ENCODE measurements around the gene MYH6.
"Not testable (repeated sequence)": the region's sequence is repeated elsewhere in the genome, so short reads cannot be mapped to it uniquely, and the experiment has no call there.

MYH6 gene

DNA sequence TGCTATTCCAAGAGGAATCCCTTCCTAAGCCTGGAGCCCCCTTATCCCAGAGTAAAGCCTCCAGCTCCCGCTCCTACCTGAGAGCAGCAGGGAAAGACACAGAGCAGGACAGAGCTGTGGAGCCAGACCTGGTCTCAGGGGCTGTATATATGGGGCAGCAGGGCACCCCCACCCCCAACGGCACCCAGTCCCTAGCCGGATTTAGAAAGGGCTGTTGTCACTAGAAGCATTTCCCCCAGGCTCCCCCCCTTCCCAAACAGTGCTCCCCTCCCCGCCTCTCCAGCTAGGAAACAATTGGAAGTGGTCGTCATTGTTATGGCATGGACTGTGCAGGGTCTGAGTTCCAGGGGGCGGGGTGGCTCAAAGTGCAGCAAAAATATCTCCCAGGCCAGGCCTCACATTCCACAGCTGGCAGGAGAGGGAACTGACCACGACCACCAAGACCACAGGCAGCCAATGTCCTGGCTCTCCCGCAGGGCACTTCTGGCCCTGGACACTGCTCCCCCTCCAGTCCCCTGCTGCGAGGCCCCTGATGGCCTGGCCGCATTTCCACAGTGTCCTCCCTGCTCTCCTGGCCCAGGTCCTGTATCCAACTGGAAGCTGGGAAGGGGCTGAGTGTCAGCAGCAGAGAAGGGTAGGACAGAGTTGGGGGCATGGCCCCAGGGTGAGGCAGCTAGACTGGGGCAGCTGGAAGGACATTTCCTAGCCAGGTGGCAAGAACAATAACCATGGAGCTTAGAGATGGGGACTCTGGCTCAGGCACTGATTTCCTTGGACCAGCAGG lies 27.7 kb upstream of the MYH6 start, which contains the start of gene MYH7:
Gene MYH7 (minus strand): TSS at position 118 of the 784 bp plus-strand sequence. CDS start 1,928 bp downstream, outside the sequence.
- no peak for DNase-seq

DNA sequence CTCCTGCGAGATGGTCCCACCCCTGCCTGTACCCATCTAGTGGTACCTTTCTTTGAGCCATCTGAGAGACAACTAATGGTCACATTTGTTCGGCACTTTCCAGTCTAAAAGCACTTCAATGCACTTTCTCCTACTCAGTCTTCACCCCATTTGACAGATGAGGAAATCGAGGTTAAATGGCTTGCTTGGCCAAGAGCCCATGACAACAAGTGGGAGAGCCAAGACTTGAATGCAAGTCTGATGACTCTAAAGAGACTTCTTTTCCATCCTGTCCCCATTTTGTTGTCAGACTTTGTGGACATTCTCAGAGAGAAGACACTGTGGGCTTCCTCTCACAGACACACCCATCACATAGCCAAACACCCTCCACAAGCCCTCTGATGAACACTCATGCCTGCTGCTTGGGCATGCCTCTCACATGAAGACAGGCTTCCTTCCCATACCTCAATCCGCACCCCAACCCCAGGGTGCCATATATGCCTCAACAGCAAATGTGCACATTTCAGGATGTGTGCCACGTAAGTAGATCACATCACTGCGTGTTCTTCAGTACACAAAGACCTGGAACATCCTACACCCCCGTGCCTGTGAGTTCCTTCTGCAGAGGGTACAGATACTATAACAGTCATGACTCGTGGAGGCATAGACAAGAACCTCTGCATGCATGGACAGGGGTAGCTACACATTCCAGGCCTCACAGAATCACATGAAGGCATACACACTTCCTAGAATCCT lies 26.6 kb upstream of the MYH6 start:
- no peak for DNase-seq

GRCh38 chr14:23433457-23433856 lies 25.4 kb upstream of the MYH6 start:
- DNase-seq = no peak

DNA sequence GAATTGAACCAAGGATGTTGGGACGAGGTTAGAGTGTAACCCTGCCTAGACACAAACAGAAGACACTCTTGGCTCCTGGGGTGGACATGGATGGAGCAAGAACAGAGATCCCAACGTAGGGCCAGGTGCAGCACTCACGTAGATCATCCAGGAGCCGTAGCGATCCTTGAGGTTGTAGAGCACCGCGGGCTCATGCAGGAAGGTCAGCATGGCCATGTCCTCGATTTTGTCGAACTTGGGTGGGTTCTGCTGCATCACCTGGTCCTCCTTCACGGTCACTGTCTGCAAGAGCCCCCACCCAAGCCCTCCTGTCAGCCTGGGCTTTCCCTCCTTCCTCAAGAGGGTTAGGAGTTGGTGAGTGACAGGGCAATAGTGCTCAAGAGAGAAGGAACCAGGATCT lies 24.9 kb upstream of the MYH6 start:
- no peak for DNase-seq

- DNase-seq = no peak
Observed at GRCh38 chr14:23432102-23432925, 24.2 kb upstream of the MYH6 start.

DNA sequence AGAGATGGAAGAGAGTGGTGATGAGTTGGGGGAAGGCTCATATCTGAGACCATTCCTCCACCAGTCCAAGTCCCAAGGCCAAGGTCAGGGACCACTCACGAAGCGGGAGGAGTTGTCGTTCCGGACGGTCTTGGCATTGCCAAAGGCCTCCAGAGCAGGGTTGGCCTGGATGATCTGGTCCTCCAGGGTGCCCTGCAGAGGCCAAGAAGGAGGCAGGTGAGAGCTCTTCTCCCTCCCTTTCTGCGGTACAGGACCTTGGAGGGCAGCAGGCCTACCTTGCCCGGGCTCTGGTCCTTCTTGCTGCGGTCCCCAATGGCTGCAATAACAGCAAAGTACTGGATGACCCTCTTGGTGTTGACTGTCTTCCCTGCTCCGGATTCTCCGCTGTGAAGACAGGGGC lies 23.4 kb upstream of the MYH6 start:
- DNase-seq = no peak

- DNase-seq = peak; percentile 44
Observed at GRCh38 chr14:23430723-23431085, 22.6 kb upstream of the MYH6 start.

- no peak for DNase-seq
Observed at GRCh38 chr14:23430016-23430722, 22.1 kb upstream of the MYH6 start.

- no peak for DNase-seq
Observed at GRCh38 chr14:23428686-23429495, 20.8 kb upstream of the MYH6 start.

DNA sequence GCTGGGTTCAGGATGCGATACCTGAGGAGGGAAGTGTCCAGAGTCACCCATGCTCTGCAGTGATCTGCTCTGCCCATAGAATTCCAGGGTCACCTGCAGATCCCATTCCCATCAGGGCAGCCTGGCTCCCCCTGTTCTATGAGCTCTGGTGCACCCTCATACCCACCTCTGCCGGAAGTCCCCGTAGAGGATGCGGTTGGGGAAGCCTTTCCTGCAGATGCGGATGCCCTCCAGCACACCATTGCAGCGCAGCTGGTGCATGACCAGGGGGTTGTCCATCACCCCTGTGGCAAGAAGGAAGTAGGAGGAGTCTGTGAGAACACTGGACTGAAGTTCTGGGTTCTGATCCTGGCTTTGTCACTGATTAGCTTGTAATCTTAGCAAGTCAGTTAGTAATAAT lies 17.7 kb upstream of the MYH6 start:
- not testable (repeated sequence) for DNase-seq

- DNase-seq = no peak
Observed at GRCh38 chr14:23425169-23425568, 17.1 kb upstream of the MYH6 start.

GRCh38 chr14:23423657-23424056 lies 15.6 kb upstream of the MYH6 start:
- DNase-seq = no peak

- DNase-seq = no peak
Observed at GRCh38 chr14:23421594-23421993, 13.5 kb upstream of the MYH6 start.

DNA sequence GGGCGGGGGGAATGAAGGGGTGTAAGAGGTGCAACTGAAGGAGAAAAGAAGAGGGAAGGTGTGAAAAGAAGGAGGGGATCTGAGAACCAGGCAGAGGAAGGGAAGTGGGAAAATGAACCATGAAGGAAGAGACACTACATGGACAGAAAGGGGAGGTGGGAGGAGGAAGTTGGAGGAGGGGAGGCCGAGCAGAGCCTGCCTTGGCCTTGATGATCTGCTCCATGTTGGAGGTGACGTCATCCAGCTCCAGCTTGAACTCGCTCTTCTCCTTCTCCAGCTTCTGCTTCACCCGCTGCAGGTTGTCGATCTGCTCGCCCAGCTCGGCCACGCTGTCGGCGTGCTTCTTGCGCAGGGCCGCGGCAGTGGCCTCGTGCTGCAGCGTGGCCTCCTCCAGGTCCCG lies 11.6 kb upstream of the MYH6 start:
- not testable (repeated sequence) for DNase-seq

DNA sequence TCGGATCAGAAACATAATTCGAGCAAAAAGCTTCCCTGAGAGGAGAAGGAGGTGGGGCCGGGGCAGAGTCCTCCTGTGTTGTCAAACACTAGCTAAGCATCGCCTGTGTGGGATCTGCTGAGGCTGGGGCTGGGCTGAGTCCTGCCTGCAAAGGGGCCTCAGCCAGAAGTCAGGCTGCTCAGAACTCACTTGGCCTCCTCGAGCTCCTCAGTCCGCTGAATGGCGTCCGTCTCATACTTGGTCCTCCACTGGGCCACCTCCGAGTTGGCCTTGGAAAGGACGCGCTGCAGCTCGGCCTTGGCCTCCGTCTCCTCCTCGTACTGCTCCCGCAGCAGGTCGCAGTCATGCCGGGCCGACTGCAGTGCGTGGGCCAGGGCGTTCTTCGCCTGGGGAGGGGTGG lies 9.9 kb upstream of the MYH6 start:
- no peak for DNase-seq

DNA sequence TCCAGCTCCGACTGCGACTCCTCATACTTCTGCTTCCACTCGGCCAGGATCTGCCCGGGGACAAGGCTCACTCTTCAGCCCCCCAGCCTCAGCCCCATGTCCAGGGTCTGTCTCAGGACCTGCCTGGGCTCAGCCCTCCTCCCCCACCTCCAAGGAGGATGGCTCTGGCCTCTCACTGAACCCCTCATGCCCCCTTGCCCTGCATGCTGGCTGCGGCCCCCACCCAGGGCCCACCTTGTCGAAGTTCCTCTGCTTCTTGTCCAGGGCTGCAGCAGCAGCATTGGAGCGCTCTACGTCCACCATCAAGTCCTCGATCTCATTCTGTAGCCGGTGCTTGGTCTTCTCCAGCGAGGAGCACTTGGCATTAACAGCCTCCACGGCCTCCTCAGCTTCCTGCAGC lies 9.2 kb upstream of the MYH6 start:
- not testable (repeated sequence) for DNase-seq

DNA sequence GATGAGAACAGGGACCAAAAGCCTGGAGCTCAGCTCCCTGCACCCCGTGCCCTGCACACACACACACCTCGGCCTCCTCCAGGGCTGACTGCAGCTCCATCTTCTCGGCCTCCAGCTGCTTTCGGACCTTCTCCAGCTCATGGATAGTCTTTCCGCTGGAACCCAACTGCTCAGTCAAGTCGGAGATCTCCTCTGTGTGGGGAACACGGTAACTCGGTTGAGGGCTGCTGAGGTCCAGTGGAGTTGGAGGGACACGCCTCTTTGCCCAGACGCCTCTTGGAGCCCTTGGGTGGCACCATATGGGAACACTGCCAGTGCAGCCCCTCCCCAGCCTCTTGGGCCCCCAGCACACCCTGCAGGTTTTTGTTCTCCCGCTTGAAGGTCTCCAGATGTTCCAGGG lies 8.7 kb upstream of the MYH6 start:
- no peak for DNase-seq

GRCh38 chr14:23415821-23416778 lies 8.0 kb upstream of the MYH6 start:
- no peak for DNase-seq

DNA sequence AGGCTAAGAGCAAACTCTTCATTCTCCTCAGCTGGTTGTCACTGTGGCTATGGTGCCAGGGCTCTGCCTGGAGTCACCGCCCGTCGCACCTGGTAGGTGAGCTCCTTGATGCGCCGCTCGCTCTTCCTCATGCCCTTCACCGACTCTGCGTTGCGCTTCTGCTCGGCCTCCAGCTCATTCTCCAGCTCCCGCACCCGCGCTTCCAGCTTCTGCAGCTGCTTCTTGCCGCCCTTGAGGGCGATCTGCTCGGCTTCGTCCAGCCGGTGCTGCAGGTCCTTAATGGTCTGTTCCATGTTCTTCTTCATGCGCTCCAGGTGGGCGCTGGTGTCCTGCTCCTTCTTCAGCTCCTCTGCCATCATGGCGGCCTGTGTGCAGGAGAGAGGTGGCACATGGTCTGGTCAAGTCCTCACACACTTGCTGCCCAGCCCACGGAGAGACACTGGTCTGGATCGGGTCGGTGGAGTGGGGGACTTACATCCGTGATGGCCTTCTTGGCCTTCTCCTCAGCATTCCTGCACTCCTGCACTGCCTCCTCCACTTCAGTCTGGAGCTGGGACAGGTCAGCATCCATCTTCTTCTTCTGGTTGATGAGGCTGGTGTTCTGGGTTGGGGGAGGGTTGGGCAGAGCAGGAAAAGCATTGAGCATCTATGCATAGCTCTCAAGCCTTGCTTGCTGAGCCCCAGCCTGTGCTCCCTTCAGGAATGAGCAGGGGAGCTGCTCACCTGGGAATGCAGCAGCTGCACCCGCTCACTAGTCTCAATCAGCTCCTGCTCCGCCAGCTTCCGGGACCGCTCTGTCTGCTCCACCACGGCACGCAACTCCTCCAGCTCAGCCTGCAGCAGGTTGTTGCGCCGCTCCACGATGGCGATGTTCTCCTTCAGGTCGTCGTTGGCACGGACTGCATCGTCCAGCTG lies 7.1 kb upstream of the MYH6 start:
- DNase-seq = no peak

- DNase-seq = no peak
Observed at GRCh38 chr14:23414254-23414653, 6.2 kb upstream of the MYH6 start.

Measured in DMS79 treated with DMSO at 0.1 percent for 48 hours (cell line).